HG03066 (cell line): ENCODE data around the gene STT3B.
A peak's percentile ranks its signal among the peaks of the same experiment; 100 is the strongest.

ENCODE experiments used
- ATAC-seq: cut with Tn5 transposase; IDR thresholded peaks from one replicate; pipeline ENCODE4 v1.9.1; 2021; ENCODE audit warnings: low read depth; ENCODE audit not compliant: unreplicated experiment

STT3B gene

GRCh38 chr3:31515486-31516284 is 17.0 kb upstream of the STT3B start:
- no peak for ATAC-seq

GRCh38 chr3:31516757-31517156 is 16.0 kb upstream of the STT3B start:
- ATAC-seq = no peak

- ATAC-seq = no peak
These were observed 11.3 kb upstream of the STT3B start for GRCh38 chr3:31521468-31521867.

- no peak for ATAC-seq
These were observed 10.6 kb upstream of the STT3B start for GRCh38 chr3:31522152-31522551.

GRCh38 chr3:31523543-31523942 is 9.2 kb upstream of the STT3B start:
- ATAC-seq = no peak

- no peak for ATAC-seq
These were observed 7.2 kb upstream of the STT3B start for GRCh38 chr3:31525532-31525931.

- ATAC-seq = no peak
These were observed 3.3 kb upstream of the STT3B start for GRCh38 chr3:31529421-31529820.

- no peak for ATAC-seq
These were observed 2.4 kb upstream of the STT3B start for GRCh38 chr3:31530039-31530959.

GRCh38 chr3:31530960-31531335 is 1.8 kb upstream of the STT3B start:
- ATAC-seq = no peak

- no peak for ATAC-seq
These were observed 1.2 kb upstream of the STT3B start for GRCh38 chr3:31531452-31531991.

GRCh38 chr3:31531992-31532586 is 636 bp upstream of the STT3B start:
- peak; percentile 77 for ATAC-seq

- ATAC-seq = peak; percentile 2
These were observed 692 bp downstream of the STT3B start for GRCh38 chr3:31533169-31534064.

- no peak for ATAC-seq
These were observed 1.3 kb downstream of the STT3B start for GRCh38 chr3:31534065-31534425.

- no peak for ATAC-seq
These were observed 3.8 kb downstream of the STT3B start for GRCh38 chr3:31536497-31536896.

- no peak for ATAC-seq
These were observed 6.1 kb downstream of the STT3B start for GRCh38 chr3:31538801-31539200.

GRCh38 chr3:31539275-31539674 is 6.5 kb downstream of the STT3B start:
- ATAC-seq = no peak

- ATAC-seq = no peak
These were observed 8.4 kb downstream of the STT3B start for GRCh38 chr3:31541089-31541488.

- ATAC-seq = no peak
These were observed 9.5 kb downstream of the STT3B start for GRCh38 chr3:31542246-31542645.

GRCh38 chr3:31543375-31543774 is 10.7 kb downstream of the STT3B start:
- no peak for ATAC-seq

GRCh38 chr3:31544634-31545033 is 11.9 kb downstream of the STT3B start:
- ATAC-seq = no peak
